ENCODE results near the gene CDC42EP3.
A peak's percentile ranks its signal among the peaks of the same experiment; 100 is the strongest.

CDC42EP3 gene

GRCh38 chr2:37683921-37684780 is 12.7 kb upstream of the CDC42EP3 start:
- no peak for DNase-seq (ENCODE audit: low read depth)

- no peak for DNase-seq (ENCODE audit: low read depth)
Observed at GRCh38 chr2:37683241-37683640, 11.8 kb upstream of the CDC42EP3 start.

DNA sequence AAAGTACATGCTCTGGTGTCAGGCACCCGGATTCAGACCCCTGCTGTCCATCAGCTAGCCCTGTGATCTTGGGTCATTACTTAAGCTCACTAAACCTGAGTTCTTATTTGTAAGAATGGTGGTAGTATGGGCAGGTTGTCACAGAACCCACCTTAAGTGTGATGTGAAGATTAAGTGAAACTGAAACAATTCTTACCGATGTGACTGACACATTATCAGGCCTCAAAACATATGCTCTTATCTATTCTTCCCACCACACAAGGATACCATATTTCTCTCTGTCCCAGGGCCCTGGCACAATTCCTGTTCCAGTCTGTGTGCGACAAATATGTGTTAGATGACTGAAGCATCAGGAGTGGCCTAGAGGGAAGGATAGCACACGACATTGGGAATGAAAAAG is 11.0 kb upstream of the CDC42EP3 start:
- DNase-seq (ENCODE audit: low read depth), result no peak

GRCh38 chr2:37681587-37681986 is 10.1 kb upstream of the CDC42EP3 start:
- DNase-seq (ENCODE audit: low read depth), result no peak

DNA sequence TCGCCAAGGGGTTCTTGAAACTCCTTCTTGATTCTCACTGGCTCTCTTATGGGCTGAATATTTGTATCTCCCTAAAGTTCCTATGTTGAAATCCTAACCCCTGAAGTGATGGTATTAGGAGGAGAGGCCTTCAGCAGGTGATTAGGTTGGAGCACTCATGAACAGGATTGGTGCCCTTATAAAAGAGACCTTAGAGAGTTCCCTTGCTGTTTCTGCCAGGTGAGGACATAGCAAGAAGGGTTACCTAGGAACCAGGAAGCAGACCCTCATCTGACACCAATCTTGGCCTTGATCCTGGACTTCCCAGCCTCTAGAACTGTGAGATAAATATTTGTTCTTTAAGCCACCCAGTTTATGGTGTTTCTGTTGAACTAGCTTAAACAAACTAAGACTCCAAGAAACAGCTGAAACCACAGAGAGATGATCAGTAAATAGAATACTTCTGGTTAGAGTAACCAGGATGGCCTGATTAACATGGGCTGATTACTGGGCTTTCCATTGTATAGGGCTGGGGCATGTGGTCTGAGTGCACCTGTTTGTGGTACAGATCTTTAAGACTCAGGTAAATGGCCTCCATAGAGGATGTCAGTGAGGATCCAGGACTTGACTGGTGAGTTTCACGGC is 7.7 kb upstream of the CDC42EP3 start:
- DNase-seq (ENCODE audit: low read depth), result no peak

DNA sequence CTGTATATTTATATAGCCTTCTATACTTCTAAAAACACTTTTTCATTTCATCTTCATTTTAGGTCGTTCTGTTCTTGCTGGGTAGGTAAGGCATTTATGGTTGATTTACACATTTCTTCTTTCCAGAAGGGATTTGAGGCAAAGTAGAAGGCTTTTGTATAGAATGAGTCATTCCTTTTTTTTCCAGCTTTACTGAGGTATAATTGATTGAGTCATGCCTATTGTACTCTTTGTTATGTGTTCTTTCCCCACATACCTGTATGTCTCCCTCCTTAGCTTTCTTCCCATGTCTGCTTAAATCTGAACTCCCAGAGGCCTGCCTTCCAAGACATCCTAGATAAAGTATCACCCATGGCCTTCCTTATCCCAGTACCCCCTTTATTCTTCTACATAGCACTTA is 4.8 kb upstream of the CDC42EP3 start:
- no peak for DNase-seq (ENCODE audit: low read depth)

DNA sequence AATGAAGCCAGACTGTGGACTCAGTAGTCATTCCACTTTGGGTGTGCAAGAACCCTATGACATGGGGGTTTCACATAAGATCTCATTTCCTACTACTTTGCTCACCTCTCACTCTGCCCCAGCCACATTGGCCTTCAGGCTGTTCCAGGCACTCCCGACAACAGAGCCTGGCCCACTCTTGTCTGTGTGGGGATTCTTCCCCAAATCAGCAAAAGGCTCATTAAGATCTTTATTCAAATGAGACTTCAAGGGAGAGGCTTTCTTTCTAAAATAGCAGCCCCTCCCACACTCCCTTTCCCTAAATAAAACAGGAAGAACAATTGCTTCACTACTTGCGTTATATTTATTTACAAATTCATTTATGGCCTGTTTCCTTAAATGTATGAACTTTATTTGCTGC is 3.5 kb upstream of the CDC42EP3 start:
- DNase-seq (ENCODE audit: low read depth), result no peak

GRCh38 chr2:37672870-37673184 is 1.4 kb upstream of the CDC42EP3 start:
- DNase-seq (ENCODE audit: low read depth), result no peak

GRCh38 chr2:37672104-37672869 is 845 bp upstream of the CDC42EP3 start:
- peak; percentile 54 for DNase-seq (ENCODE audit: low read depth)

DNA sequence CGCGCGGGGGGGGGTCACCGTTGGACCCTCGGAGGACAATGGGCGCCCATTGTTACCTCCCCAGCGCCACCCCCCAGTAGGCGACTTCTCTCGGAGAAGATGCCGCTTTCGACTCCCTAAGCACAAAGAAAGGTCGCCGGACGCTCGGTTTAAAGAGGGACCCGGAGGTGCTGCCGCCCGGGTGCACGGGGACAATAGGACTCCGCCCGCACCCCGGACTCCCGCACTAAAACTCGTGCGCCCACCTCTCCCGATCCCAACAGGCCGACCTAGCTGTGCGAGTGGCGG is 318 bp upstream of the CDC42EP3 start:
- DNase-seq (ENCODE audit: low read depth), result peak; percentile 13

DNA sequence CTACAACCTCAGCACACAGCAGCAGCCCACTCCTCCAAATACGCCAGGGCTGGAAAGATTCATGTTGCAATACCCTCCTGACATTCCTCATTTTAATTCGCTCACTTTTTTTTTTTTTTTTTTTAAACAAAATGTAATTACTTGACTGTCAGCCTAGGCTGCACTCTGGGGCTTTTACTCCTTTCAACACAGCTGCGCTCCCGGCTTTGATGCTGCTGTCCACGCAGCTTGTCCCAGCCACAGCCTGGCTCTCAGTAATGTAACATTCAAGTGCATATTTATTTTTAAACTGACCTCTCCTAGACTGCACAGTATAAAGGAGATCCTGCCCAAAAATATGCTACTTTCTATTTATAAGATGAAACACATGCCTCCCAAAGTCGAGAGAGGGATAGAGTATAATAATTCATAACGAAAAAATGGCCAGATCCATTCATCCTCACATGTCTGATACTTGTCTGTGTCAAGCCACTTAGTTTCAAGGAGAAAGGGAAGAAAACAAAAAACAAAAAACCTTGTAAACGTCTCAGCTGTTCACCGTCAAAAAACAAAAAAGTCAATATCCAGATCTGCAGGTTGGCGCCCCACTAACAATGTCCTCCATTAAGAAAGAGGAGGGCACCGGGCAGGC is 949 bp downstream of the CDC42EP3 start:
- DNase-seq (ENCODE audit: low read depth), result no peak

DNA sequence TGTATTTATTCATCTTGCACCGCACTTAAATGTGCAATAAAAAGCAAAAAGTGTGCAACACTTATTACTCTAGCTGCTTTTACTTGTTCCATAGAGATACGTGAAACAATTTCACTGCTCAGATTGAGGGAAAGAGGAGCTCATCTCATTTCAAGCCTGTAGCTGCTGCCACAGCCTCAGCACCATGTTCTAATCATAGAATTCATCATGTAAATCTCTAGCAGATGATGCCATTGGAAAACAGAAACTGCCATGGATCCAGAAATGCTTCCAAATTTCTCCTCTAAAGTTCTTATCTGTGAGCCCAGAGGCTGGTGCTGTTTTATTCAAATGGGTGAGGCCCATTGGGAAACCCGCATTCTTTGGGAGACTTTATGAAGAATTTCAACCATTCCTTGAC is 2.0 kb downstream of the CDC42EP3 start:
- no peak for DNase-seq (ENCODE audit: low read depth)

GRCh38 chr2:37667704-37668103 is 3.7 kb downstream of the CDC42EP3 start:
- no peak for DNase-seq (ENCODE audit: low read depth)

GRCh38 chr2:37666772-37667171 is 4.7 kb downstream of the CDC42EP3 start:
- DNase-seq (ENCODE audit: low read depth), result no peak

DNA sequence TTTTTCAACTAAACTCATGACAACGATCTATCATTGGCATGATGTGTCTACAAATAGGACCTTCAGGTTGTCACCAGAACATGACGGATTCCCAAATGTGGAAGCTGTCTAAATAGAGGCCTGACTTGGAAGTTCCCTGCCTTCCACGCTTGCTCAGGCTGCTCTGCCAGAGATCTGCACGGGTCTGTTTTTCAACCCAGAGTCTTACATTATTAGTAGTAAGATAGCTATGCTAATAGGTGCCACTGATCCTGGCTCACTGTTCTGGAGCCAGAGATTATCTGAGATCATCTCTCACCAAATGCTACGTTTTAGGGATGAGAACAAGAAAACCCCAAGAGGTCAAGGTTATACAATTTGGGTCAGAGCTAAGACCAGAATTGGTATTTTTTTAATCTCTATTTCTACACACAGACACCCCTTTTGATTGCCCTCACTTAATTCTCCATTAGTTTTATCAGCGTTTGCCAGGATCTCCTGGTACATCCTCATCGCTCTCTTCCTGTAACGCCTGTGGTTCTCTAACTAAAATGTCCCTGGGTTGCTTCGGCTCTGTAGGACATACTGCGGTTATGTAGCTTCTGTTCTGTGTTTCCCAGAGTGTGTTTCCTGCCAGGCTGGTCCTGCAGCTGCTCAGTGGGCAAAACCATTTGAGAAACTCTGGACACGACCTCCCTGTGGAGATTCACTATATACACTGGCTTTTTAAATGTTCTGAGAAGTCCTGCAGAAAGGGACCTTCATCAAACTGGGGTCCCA is 5.7 kb downstream of the CDC42EP3 start:
- no peak for DNase-seq (ENCODE audit: low read depth)

GRCh38 chr2:37665043-37665442 is 6.4 kb downstream of the CDC42EP3 start:
- no peak for DNase-seq (ENCODE audit: low read depth)

DNA sequence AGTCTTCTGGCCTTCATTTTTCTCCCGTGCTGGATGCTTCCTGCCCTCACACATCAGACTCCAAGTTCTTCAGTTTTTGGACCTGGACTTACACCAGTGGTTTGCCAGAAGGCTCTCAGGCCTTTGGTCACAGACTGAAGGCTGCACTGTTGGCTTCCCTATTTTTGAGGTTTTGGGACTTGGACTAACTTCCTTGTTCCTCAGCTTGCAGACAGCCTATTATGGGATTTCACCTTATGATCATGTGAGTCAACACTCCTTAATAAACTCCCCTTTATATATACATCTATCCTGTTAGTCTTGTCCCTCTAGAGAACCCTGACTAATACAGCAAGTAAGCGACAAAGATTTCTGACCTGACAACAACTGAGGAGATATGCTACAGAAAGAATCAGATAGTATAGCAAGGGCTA is 7.2 kb downstream of the CDC42EP3 start:
- DNase-seq (ENCODE audit: low read depth), result no peak

GRCh38 chr2:37663390-37663789 is 8.1 kb downstream of the CDC42EP3 start:
- DNase-seq (ENCODE audit: low read depth), result no peak

- DNase-seq (ENCODE audit: low read depth), result no peak
Observed at GRCh38 chr2:37659723-37660122, 11.7 kb downstream of the CDC42EP3 start.

- DNase-seq (ENCODE audit: low read depth), result no peak
Observed at GRCh38 chr2:37658682-37659081, 12.8 kb downstream of the CDC42EP3 start.

DNA sequence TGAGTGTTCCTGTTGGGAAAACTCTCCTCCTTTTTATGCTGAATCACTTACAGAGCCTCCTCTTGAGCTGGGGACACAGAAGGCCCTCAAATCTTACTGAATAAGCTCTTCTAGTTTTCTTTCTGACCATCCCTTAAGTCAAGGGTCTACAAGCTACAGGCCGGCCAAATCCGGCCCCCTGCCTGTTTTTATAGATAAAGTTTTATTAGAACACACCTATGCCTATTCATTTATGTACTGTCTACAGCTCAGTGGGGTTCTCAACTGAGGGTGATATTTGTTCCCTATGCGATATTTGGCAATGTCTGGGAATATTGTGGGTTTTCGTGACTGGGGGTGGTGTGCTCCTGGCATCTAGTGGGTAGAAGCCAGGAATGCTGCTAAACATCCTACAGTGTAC is 14.0 kb downstream of the CDC42EP3 start:
- no peak for DNase-seq (ENCODE audit: low read depth)
